Liver (tissue), 9 donors: ENCODE measurements around the gene PCDHA1. TPM values are rescaled to one million over a fixed set of nuclear protein-coding genes. Genes with fewer than 3 reads are reported as not detected.
"Not testable (repeated sequence)": the region's sequence is repeated elsewhere in the genome, so short reads cannot be mapped to it uniquely, and the experiment has no call there.

ENCODE experiments used
- DNase-seq: peaks from one replicate; pipeline ENCODE4 v3.0.0-alpha.2; 2017; ENCODE audit warnings: low spot score
- H3K27ac ChIP-seq, 2 donors: one replicate each; pipeline ENCODE4 v1.7.0; 2013; ENCODE audit warnings: inconsistent platforms in 2 of 2, low read length in 2 of 2, control low read depth in 1 of 2, low read depth in 1 of 2, mild to moderate bottlenecking in 1 of 2
- H3K27me3 ChIP-seq, 4 donors: one replicate each; pipeline versions ENCODE4 v1.6.1 to v1.7.0; 2013; ENCODE audit warnings: low read length in 3 of 4, inconsistent platforms in 1 of 4, mild to moderate bottlenecking in 1 of 4, moderate library complexity in 1 of 4; ENCODE audit not compliant: control insufficient read depth in 4 of 4, insufficient read depth in 4 of 4
- H3K36me3 ChIP-seq, 4 donors: one replicate each; pipeline versions ENCODE4 v1.6.1 to v1.7.0; 2013; ENCODE audit warnings: low read length in 3 of 4, mild to moderate bottlenecking in 3 of 4, low read depth in 1 of 4, moderate library complexity in 1 of 4; ENCODE audit not compliant: control insufficient read depth in 4 of 4, insufficient read depth in 3 of 4
- H3K4me1 ChIP-seq, 4 donors: one replicate each; pipeline versions ENCODE4 v1.6.1 to v1.7.0; 2013; ENCODE audit warnings: low read length in 3 of 4, mild to moderate bottlenecking in 3 of 4, moderate library complexity in 1 of 4; ENCODE audit not compliant: control insufficient read depth in 4 of 4, insufficient read depth in 4 of 4
- H3K4me3 ChIP-seq, 3 donors: one replicate each; pipeline versions ENCODE4 v1.6.1 to v1.7.0; 2013; ENCODE audit warnings: low read length in 3 of 3, control low read depth in 1 of 3, low read depth in 1 of 3, mild to moderate bottlenecking in 1 of 3
- H3K9ac ChIP-seq, 2 donors: one replicate each; pipeline ENCODE4 v1.7.0; 2013; ENCODE audit warnings: low read length in 2 of 2, mild to moderate bottlenecking in 2 of 2, moderate library complexity in 2 of 2, control low read depth in 1 of 2, low read depth in 1 of 2
- H3K9me3 ChIP-seq, 4 donors: one replicate each; pipeline versions ENCODE4 v1.6.1 to v1.7.0; 2013; ENCODE audit warnings: low read length in 3 of 4; ENCODE audit not compliant: control insufficient read depth in 4 of 4
- ATF3 ChIP-seq: IDR thresholded peaks from 2 replicates; pipeline ENCODE4 v1.6.1; 2016; ENCODE audit warnings: antibody characterized with exemption
- EGR1 ChIP-seq, 2 donors: IDR thresholded peaks; 2 replicates each; pipeline ENCODE4 v1.6.1; 2016 to 2018; ENCODE audit warnings: antibody characterized with exemption in 2 of 2, low read depth in 2 of 2
- FOXA1 ChIP-seq: IDR thresholded peaks from 2 replicates; pipeline ENCODE4 v1.6.1; 2016; ENCODE audit warnings: antibody characterized with exemption
- FOXA2 ChIP-seq: IDR thresholded peaks from 2 replicates; pipeline ENCODE4 v1.6.1; 2016; ENCODE audit warnings: antibody characterized with exemption
- GABPA ChIP-seq, 2 donors: IDR thresholded peaks in 1 of 2; conservative IDR thresholded peaks in 1 of 2; 2 replicates each; pipeline ENCODE4 v1.6.1; 2016; ENCODE audit warnings: antibody characterized with exemption in 2 of 2, mild to moderate bottlenecking in 1 of 2, moderate library complexity in 1 of 2
- HNF4A ChIP-seq, 2 donors: conservative IDR thresholded peaks; 2 replicates each; pipeline ENCODE4 v1.6.1; 2016; ENCODE audit warnings: antibody characterized with exemption in 2 of 2, mild to moderate bottlenecking in 2 of 2
- HNF4G ChIP-seq: IDR thresholded peaks from 2 replicates; pipeline ENCODE4 v1.6.1; 2016; ENCODE audit warnings: antibody characterized with exemption
- JUND ChIP-seq, 2 donors: IDR thresholded peaks; 2 replicates each; pipeline ENCODE4 v1.6.1; 2016; ENCODE audit warnings: antibody characterized with exemption in 2 of 2
- MAX ChIP-seq: IDR thresholded peaks from 2 replicates; pipeline ENCODE4 v1.6.1; 2016; ENCODE audit warnings: antibody characterized with exemption
- NR2F2 ChIP-seq: IDR thresholded peaks from 2 replicates; pipeline ENCODE4 v1.6.1; 2016; ENCODE audit warnings: antibody characterized with exemption
- RAD21 ChIP-seq, 2 donors: IDR thresholded peaks; 2 replicates each; pipeline ENCODE4 v1.6.1; 2016; ENCODE audit warnings: antibody characterized with exemption in 2 of 2, mild to moderate bottlenecking in 2 of 2
- RXRA ChIP-seq, 2 donors: IDR thresholded peaks; 2 replicates each; pipeline ENCODE4 v1.6.1; 2017 to 2018; ENCODE audit warnings: antibody characterized with exemption in 2 of 2, mild to moderate bottlenecking in 1 of 2
- SP1 ChIP-seq: IDR thresholded peaks from 2 replicates; pipeline ENCODE4 v1.6.1; 2018; ENCODE audit warnings: antibody characterized with exemption, mild to moderate bottlenecking
- TAF1 ChIP-seq: conservative IDR thresholded peaks from 2 replicates; pipeline ENCODE4 v1.6.1; 2016; ENCODE audit warnings: antibody characterized with exemption, mild to moderate bottlenecking
- YY1 ChIP-seq: IDR thresholded peaks from 2 replicates; pipeline ENCODE4 v1.6.1; 2016; ENCODE audit warnings: antibody characterized with exemption, mild to moderate bottlenecking
- ZBTB33 ChIP-seq: IDR thresholded peaks from 2 replicates; pipeline ENCODE4 v1.6.1; 2016; ENCODE audit warnings: antibody characterized with exemption
- WGBS: extraction: QIAGEN DNeasy Blood & Tissue Kit; methylation state at CpG from one replicate; pipeline ENCODE4 v1.1.7; 2013; 5-methylcytosine and 5-hydroxymethylcytosine counted together
- polyA plus RNA-seq, 2 donors: library from polyadenylated mRNA; stranded (reverse) in 1 of 2; unstranded in 1 of 2; fragments of 200-250 nt in 1 of 2; fragments of >200 nt in 1 of 2; fragmentation: Nextera tagmentation in 1 of 2; extraction: Ambion mirVana in 1 of 2; gene quantifications; one replicate each; pipeline versions ENCODE4 v1.2.1 to v1.2.3, GENCODE V29; 2013 to 2015
- total RNA-seq, 2 donors: library from RNA; depleted of rRNA; stranded (reverse); fragments of >200 nt; gene quantifications; one replicate each; pipeline ENCODE4 v1.2.3, GENCODE V29; 2014
- TF ChIP-seq, protein P1 (sequence below): IDR thresholded peaks from 2 replicates; pipeline ENCODE4 v1.6.1; 2016; ENCODE audit warnings: antibody characterized with exemption, mild to moderate bottlenecking
- TF ChIP-seq, protein P2 (sequence below): fragments of 150-350 bp; IDR thresholded peaks from 2 replicates; pipeline ENCODE4 v1.5.1; 2017; ENCODE audit warnings: improper control_type of control experiment, low read depth, low read length; ENCODE audit not compliant: missing input control
- donor health status: healthy.
- donor health status: healthy.
- donor health status: healthy.
- donor health status: healthy.
- donor health status: healthy.

The PCDHA1 gene
- total and polyA plus RNA-seq, 4 donors: not detected

- Histone ChIP-seq H3K4me1 (no peaks in the 10 kb centered on the region), H3K4me3 (peak overlapping the region in 2 of 3 donors; percentile 4 to 23), H3K9ac (no peak overlapping the region), H3K27ac (no peak overlapping the region), H3K9me3 (peaks cover 7 to 20% (median 12%) of the 10 kb centered on the region in 4 donors), H3K27me3 (peaks cover 0 to 4% (median under 1%) of the 10 kb centered on the region in 4 donors), H3K36me3 (no peaks in the 10 kb centered on the region)
- no peak for TF ChIP-seq JUND (IDR thresholded peaks at IDR 0.05)
- TF ChIP-seq, protein P1, sequence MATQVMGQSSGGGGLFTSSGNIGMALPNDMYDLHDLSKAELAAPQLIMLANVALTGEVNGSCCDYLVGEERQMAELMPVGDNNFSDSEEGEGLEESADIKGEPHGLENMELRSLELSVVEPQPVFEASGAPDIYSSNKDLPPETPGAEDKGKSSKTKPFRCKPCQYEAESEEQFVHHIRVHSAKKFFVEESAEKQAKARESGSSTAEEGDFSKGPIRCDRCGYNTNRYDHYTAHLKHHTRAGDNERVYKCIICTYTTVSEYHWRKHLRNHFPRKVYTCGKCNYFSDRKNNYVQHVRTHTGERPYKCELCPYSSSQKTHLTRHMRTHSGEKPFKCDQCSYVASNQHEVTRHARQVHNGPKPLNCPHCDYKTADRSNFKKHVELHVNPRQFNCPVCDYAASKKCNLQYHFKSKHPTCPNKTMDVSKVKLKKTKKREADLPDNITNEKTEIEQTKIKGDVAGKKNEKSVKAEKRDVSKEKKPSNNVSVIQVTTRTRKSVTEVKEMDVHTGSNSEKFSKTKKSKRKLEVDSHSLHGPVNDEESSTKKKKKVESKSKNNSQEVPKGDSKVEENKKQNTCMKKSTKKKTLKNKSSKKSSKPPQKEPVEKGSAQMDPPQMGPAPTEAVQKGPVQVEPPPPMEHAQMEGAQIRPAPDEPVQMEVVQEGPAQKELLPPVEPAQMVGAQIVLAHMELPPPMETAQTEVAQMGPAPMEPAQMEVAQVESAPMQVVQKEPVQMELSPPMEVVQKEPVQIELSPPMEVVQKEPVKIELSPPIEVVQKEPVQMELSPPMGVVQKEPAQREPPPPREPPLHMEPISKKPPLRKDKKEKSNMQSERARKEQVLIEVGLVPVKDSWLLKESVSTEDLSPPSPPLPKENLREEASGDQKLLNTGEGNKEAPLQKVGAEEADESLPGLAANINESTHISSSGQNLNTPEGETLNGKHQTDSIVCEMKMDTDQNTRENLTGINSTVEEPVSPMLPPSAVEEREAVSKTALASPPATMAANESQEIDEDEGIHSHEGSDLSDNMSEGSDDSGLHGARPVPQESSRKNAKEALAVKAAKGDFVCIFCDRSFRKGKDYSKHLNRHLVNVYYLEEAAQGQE: no peak
- no peak for TF ChIP-seq MAX
- no peak for TF ChIP-seq GABPA (IDR thresholded peaks at IDR 0.05 in 1 of 2, conservative IDR thresholded peaks at IDR 0.05 in 1 of 2)
- TF ChIP-seq ZBTB33: no peak
- no peak for TF ChIP-seq NR2F2
- TF ChIP-seq HNF4A (conservative IDR thresholded peaks at IDR 0.05): no peak
- no peak for TF ChIP-seq ATF3
- no peak for TF ChIP-seq RXRA (IDR thresholded peaks at IDR 0.05)
- TF ChIP-seq, protein P2, sequence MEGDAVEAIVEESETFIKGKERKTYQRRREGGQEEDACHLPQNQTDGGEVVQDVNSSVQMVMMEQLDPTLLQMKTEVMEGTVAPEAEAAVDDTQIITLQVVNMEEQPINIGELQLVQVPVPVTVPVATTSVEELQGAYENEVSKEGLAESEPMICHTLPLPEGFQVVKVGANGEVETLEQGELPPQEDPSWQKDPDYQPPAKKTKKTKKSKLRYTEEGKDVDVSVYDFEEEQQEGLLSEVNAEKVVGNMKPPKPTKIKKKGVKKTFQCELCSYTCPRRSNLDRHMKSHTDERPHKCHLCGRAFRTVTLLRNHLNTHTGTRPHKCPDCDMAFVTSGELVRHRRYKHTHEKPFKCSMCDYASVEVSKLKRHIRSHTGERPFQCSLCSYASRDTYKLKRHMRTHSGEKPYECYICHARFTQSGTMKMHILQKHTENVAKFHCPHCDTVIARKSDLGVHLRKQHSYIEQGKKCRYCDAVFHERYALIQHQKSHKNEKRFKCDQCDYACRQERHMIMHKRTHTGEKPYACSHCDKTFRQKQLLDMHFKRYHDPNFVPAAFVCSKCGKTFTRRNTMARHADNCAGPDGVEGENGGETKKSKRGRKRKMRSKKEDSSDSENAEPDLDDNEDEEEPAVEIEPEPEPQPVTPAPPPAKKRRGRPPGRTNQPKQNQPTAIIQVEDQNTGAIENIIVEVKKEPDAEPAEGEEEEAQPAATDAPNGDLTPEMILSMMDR: no peak
- no peak for TF ChIP-seq TAF1
- no peak for TF ChIP-seq HNF4G
- TF ChIP-seq SP1: no peak
- TF ChIP-seq EGR1 (IDR thresholded peaks at IDR 0.05; ENCODE audit: low read depth in 2 of 2): no peak
- no peak for TF ChIP-seq RAD21 (IDR thresholded peaks at IDR 0.05)
- TF ChIP-seq FOXA1: no peak
- no peak for TF ChIP-seq FOXA2
- no peak for TF ChIP-seq YY1
- no peak for DNase-seq
- WGBS: 44% methylated on average over 87 of the region's 87 CpGs
Measured at GRCh38 chr5:140842798-140843733, 57.1 kb downstream of the PCDHA1 start.

- not testable (repeated sequence) for H3K36me3 ChIP-seq, H3K4me3 ChIP-seq, H3K27me3 ChIP-seq, H3K9ac ChIP-seq, DNase-seq, H3K4me1 ChIP-seq, H3K27ac ChIP-seq
- peaks cover 6 to 20% (median 12%) of the 10 kb centered on the region in 4 donors for H3K9me3 ChIP-seq
- WGBS: 22% methylated on average over 46 of the region's 48 CpGs
Measured at GRCh38 chr5:140848139-140849102, 62.5 kb downstream of the PCDHA1 start, which contains the start of gene PCDHA9. TSS of gene PCDHA9 (plus strand) at chr5:140848382. CDS start at chr5:140848496, 114 bp downstream.
